ENCODE measurements around the gene ZBED5.
"Not testable (repeated sequence)": the region's sequence is repeated elsewhere in the genome, so short reads cannot be mapped to it uniquely, and the experiment has no call there.

GRCh38 chr11:10890083-10890482 is 32.2 kb upstream of the ZBED5 start:
- not testable (repeated sequence) for TF ChIP-seq HNF4G (IDR thresholded peaks at IDR 0.05); JUND (IDR thresholded peaks at IDR 0.05); TAF1 (conservative IDR thresholded peaks at IDR 0.05); EGR1 (IDR thresholded peaks at IDR 0.05; ENCODE audit: low read depth in 2 of 2); FOXA1 (IDR thresholded peaks at IDR 0.05); YY1 (IDR thresholded peaks at IDR 0.05); RAD21 (IDR thresholded peaks at IDR 0.05); HNF4A (conservative IDR thresholded peaks at IDR 0.05); SP1 (IDR thresholded peaks at IDR 0.05)
- TF ChIP-seq, protein P1, sequence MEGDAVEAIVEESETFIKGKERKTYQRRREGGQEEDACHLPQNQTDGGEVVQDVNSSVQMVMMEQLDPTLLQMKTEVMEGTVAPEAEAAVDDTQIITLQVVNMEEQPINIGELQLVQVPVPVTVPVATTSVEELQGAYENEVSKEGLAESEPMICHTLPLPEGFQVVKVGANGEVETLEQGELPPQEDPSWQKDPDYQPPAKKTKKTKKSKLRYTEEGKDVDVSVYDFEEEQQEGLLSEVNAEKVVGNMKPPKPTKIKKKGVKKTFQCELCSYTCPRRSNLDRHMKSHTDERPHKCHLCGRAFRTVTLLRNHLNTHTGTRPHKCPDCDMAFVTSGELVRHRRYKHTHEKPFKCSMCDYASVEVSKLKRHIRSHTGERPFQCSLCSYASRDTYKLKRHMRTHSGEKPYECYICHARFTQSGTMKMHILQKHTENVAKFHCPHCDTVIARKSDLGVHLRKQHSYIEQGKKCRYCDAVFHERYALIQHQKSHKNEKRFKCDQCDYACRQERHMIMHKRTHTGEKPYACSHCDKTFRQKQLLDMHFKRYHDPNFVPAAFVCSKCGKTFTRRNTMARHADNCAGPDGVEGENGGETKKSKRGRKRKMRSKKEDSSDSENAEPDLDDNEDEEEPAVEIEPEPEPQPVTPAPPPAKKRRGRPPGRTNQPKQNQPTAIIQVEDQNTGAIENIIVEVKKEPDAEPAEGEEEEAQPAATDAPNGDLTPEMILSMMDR (IDR thresholded peaks at IDR 0.05; ENCODE audit: low read depth, low read length, missing input control) = not testable (repeated sequence)
- TF ChIP-seq, protein P2, sequence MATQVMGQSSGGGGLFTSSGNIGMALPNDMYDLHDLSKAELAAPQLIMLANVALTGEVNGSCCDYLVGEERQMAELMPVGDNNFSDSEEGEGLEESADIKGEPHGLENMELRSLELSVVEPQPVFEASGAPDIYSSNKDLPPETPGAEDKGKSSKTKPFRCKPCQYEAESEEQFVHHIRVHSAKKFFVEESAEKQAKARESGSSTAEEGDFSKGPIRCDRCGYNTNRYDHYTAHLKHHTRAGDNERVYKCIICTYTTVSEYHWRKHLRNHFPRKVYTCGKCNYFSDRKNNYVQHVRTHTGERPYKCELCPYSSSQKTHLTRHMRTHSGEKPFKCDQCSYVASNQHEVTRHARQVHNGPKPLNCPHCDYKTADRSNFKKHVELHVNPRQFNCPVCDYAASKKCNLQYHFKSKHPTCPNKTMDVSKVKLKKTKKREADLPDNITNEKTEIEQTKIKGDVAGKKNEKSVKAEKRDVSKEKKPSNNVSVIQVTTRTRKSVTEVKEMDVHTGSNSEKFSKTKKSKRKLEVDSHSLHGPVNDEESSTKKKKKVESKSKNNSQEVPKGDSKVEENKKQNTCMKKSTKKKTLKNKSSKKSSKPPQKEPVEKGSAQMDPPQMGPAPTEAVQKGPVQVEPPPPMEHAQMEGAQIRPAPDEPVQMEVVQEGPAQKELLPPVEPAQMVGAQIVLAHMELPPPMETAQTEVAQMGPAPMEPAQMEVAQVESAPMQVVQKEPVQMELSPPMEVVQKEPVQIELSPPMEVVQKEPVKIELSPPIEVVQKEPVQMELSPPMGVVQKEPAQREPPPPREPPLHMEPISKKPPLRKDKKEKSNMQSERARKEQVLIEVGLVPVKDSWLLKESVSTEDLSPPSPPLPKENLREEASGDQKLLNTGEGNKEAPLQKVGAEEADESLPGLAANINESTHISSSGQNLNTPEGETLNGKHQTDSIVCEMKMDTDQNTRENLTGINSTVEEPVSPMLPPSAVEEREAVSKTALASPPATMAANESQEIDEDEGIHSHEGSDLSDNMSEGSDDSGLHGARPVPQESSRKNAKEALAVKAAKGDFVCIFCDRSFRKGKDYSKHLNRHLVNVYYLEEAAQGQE (IDR thresholded peaks at IDR 0.05) = not testable (repeated sequence)
- TF ChIP-seq, protein P3, sequence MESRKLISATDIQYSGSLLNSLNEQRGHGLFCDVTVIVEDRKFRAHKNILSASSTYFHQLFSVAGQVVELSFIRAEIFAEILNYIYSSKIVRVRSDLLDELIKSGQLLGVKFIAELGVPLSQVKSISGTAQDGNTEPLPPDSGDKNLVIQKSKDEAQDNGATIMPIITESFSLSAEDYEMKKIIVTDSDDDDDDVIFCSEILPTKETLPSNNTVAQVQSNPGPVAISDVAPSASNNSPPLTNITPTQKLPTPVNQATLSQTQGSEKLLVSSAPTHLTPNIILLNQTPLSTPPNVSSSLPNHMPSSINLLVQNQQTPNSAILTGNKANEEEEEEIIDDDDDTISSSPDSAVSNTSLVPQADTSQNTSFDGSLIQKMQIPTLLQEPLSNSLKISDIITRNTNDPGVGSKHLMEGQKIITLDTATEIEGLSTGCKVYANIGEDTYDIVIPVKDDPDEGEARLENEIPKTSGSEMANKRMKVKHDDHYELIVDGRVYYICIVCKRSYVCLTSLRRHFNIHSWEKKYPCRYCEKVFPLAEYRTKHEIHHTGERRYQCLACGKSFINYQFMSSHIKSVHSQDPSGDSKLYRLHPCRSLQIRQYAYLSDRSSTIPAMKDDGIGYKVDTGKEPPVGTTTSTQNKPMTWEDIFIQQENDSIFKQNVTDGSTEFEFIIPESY (IDR thresholded peaks at IDR 0.05) = not testable (repeated sequence)
- TF ChIP-seq, protein P4, sequence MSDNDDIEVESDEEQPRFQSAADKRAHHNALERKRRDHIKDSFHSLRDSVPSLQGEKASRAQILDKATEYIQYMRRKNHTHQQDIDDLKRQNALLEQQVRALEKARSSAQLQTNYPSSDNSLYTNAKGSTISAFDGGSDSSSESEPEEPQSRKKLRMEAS (IDR thresholded peaks at IDR 0.05) = not testable (repeated sequence)
